ENCODE measurements around the gene KIAA1217. TPM values are rescaled to one million over a fixed set of nuclear protein-coding genes. Genes with fewer than 3 reads are reported as not detected.

The KIAA1217 gene
- polyA plus RNA-seq, 2 of the 4 experiments (the other 2 are of a cell fraction) = 1.5 to 2.7 TPM

GRCh38 chr10:24553051-24553612 is 344.2 kb downstream of the KIAA1217 start (continued):
- TF ChIP-seq HDAC2 (IDR thresholded peaks at IDR 0.05) (no peak), MAFK (IDR thresholded peaks at IDR 0.05; ENCODE audit: partially characterized antibody) (no peak)

- TF ChIP-seq FOSL2 (IDR thresholded peaks at IDR 0.05) (no peak), FOSL2 (CRISPR knock-in tag; IDR thresholded peaks at IDR 0.05) (no peak), HOXB5 (CRISPR knock-in tag; IDR thresholded peaks at IDR 0.05) (no peak), RFX5 (IDR thresholded peaks at IDR 0.05) (no peak), MAZ (IDR thresholded peaks at IDR 0.05; ENCODE audit: borderline replicate concordance, low read depth, low read length) (no peak), ELK1 (IDR thresholded peaks at IDR 0.05; ENCODE audit: low read depth, low read length) (no peak), POLR2A (IDR thresholded peaks at IDR 0.05; ENCODE audit: low read length) (no peak), PBX3 (IDR thresholded peaks at IDR 0.05) (no peak), MAFK (IDR thresholded peaks at IDR 0.05; ENCODE audit: partially characterized antibody) (no peak), MYC (IDR thresholded peaks at IDR 0.05; ENCODE audit: borderline replicate concordance, low read length) (no peak), SREBF2 (IDR thresholded peaks at IDR 0.05) (no peak), FOXS1 (CRISPR knock-in tag; IDR thresholded peaks at IDR 0.05) (no peak), POLR2AphosphoS2 (conservative IDR thresholded peaks at IDR 0.05; ENCODE audit: low read length) (no peak), HMGXB4 (CRISPR knock-in tag; IDR thresholded peaks at IDR 0.05; ENCODE audit: borderline replicate concordance) (no peak), HOXB13 (CRISPR knock-in tag; IDR thresholded peaks at IDR 0.05; ENCODE audit: low read depth) (no peak), RNF2 (IDR thresholded peaks at IDR 0.05; ENCODE audit: borderline replicate concordance, low read depth) (no peak), HES2 (IDR thresholded peaks at IDR 0.05) (no peak), ATOH8 (CRISPR knock-in tag; IDR thresholded peaks at IDR 0.05; ENCODE audit: low read depth) (no peak)
- H3K27ac ChIP-seq = no peak overlapping the region
- ChIA-PET POLR2A (no interaction called here), CTCF (interaction anchor here (0.6 to 1.6 kb wide), 5 partner anchors 22 to 1396 kb away, joined by 3 to 4 read pairs (median 3); no protein-coding TSS in a partner anchor)
- ATAC-seq = no peak
- H3K4me2 ChIP-seq = no peak overlapping the region
- FAIRE-seq = no peak
- H3K9me3 ChIP-seq = no peaks in the 10 kb centered on the region
- no peak overlapping the region for H3K4me3 ChIP-seq
- no peaks in the 10 kb centered on the region for H3K4me1 ChIP-seq
- DNase-seq (ENCODE audit: low read depth in 1 of 2, low spot score in 1 of 2) = no peak
- WGBS (ENCODE audit: missing lambda C conversion rate) = 68% methylated on average over 7 of the region's 7 CpGs
Measured at GRCh38 chr10:24554036-24554435, 345.1 kb downstream of the KIAA1217 start.

- H3K9me3 ChIP-seq = no peaks in the 10 kb centered on the region
- CTCF ChIA-PET = interaction anchor here (0.6 to 2.3 kb wide), 8 partner anchors 12 to 1398 kb away, joined by 3 to 22 read pairs (median 4); no protein-coding TSS in a partner anchor
- H3K4me1 ChIP-seq = no peaks in the 10 kb centered on the region
- TF ChIP-seq PHF8 (IDR thresholded peaks at IDR 0.05; ENCODE audit: borderline replicate concordance, low read depth) (no peak), ZFP36 (IDR thresholded peaks at IDR 0.05; ENCODE audit: borderline replicate concordance, partially characterized antibody) (no peak), MAFK (IDR thresholded peaks at IDR 0.05; ENCODE audit: partially characterized antibody) (no peak), RARB (CRISPR knock-in tag; IDR thresholded peaks at IDR 0.05) (no peak), KDM5A (IDR thresholded peaks at IDR 0.05) (no peak), E2F6 (IDR thresholded peaks at IDR 0.05; ENCODE audit: borderline replicate concordance, low read depth) (no peak), ZSCAN20 (CRISPR knock-in tag; IDR thresholded peaks at IDR 0.05) (no peak)
- DNase-seq (ENCODE audit: low read depth in 1 of 2, low spot score in 1 of 2) (no peak), ATAC-seq (no peak), FAIRE-seq (no peak)
- H3K4me3 ChIP-seq = no peak overlapping the region
- no peak overlapping the region for H3K27ac ChIP-seq
- 63% methylated on average over 4 of the region's 4 CpGs for WGBS (ENCODE audit: missing lambda C conversion rate)
- H3K4me2 ChIP-seq = no peak overlapping the region
- POLR2A ChIA-PET = no interaction called here
Measured at GRCh38 chr10:24556126-24556749, 347.3 kb downstream of the KIAA1217 start.
